HG03469 (cell line): ENCODE measurements around the gene DOK5.

Experiments used
- ATAC-seq: cut with Tn5 transposase; IDR thresholded peaks from one replicate; pipeline ENCODE4 v1.9.1; 2021; ENCODE audit warnings: mild to moderate bottlenecking, moderate library complexity, moderate number of reproducible peaks; ENCODE audit not compliant: unreplicated experiment

Gene DOK5

DNA sequence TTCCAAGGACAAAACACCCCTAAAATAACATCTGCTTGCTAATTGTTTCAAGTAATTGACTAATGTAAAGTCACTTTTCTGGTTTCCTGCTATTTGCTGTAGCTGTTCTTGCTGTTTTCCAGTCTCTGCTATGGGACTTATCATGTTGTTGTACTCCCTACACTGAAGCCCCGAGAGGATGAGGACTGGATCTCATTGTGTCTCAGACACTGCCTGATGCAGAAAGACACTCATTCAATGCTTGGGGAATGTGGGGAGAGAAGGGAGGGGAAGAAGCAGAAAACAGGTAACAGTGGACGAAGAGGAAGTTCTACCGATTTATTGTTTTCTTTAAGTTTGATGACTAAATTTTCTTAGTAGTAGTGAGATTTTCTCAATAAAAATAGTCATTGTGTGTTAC is 79.8 kb downstream of the DOK5 start:
- ATAC-seq, result no peak

- no peak for ATAC-seq
Measured at GRCh38 chr20:54556406-54556805, 81.0 kb downstream of the DOK5 start.

DNA sequence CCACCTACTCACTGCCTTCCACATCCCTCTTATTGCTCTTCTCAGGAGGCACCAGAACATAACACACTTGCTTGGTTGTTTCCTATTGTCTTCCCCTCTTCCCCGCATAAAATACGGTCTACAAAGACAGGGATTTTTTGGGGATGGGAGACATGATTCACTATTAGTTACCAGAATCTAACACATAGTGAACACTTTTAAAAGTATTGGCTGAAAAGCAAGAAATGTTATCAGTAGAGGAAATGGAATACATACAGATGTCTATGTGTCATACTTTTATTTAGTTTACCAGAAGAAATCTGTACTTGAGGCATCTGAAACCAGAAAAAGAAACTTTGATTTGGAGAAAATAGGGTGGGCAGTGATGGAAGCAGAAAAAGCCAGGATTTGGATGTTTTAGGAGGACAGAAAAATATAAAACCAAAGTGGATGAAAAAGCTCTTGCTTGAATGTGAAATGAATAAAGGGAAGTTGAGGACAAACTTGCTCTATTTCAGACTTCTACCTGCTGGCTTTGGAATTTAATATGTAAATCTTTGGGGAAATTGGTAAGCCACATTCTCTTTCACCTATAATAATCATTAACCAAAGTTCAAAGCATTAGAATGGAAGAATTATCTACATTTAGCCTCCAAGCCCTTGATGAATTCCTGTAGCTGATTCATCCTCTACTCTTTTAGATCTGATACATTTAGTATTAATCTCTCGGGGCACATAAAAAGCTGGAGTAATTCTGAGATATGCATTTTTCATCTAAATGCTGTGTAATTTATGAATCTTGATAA is 82.6 kb downstream of the DOK5 start:
- no peak for ATAC-seq

- no peak for ATAC-seq
Measured at GRCh38 chr20:54559890-54560289, 84.5 kb downstream of the DOK5 start.

GRCh38 chr20:54560357-54560756 is 85.0 kb downstream of the DOK5 start:
- ATAC-seq, result no peak

GRCh38 chr20:54565255-54565654 is 89.9 kb downstream of the DOK5 start:
- ATAC-seq, result no peak

DNA sequence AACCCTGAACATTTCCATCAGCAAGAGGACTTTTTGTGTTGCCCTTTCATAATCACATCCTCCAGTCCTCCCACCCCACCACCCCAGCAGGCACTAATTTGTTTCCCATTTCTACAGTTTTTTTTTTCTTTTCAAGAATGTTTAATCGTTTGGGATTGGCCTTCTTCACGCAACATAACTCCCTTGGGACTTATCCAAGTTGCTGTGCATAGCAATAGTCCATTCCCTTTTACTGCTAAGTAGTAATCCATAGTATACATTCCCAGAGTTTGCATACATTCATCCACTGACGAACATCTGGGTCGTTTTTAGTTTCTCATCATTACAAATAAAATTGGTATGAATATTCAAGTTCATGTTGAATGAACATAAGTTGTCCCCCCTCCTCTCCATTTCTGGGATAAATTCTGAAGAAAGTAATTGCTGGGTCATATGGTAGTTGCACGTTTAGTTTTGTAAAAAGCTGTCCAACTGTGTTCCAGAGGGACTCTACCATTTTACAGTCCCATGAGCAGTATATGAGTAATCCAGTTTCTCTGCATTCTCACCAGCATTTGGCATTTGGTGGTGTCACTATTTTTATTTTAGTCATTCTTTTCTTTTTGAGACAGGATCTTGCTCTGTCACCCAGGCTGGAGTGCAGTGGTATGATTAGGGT is 90.8 kb downstream of the DOK5 start:
- ATAC-seq, result no peak

- no peak for ATAC-seq
Measured at GRCh38 chr20:54570561-54570960, 95.2 kb downstream of the DOK5 start.

GRCh38 chr20:54572665-54573435 is 97.5 kb downstream of the DOK5 start:
- ATAC-seq, result no peak

GRCh38 chr20:54573838-54574237 is 98.4 kb downstream of the DOK5 start:
- no peak for ATAC-seq

DNA sequence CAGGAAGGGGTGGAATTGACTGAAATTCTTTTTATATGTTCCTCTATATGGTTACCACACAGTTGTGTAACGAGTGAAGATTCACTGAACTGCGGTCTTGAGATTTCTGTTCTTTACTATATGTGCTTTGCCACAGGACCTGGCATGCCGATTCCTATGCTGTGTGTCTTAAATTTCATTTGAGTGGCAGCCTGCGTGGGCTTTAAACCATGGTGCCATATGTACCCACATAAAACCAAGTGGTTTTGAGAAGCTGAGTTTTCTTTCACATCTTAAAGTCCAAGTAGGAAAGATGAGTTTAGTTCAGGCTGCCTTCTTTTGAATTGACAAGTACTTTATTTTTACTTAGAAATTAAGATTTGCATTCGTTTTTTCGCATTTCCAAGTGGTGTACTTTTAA is 101.1 kb downstream of the DOK5 start:
- no peak for ATAC-seq

DNA sequence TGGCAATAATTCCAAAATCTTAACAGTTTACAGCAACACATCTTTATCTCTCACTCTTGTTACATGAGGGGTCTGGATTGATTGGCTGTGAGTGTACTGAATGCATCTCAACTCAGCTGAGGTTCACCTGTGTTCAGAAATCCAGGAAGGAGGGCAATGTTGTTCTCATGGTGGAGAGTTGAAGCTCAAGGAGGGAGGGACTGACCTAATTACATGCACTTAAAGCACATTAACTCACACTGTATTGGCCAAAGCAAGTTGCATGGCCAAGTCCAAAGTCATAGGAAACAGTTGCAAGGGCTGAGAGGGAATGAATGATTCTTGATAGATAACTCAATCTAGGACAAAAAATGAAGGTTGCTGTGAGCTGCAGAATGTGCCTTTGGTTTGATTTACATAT is 102.2 kb downstream of the DOK5 start:
- no peak for ATAC-seq

DNA sequence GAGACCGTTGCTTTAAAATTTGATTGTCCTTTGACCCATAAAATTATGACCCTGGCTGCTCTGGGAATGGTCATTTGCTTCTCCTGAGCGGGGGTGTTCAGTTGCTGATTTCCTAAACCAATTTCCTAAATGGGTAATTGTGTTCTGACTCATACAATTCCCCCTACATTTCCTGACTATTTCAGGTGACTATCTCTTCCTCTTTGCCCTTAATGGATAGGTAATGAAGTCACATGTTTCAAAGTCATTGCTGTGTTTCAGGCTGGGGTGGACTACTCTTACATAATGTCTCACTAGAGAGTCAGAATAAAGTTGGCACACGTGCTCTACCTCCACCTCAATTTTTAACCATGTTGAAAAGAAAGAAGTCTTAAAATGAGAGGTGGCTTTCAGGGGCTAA is 109.8 kb downstream of the DOK5 start:
- ATAC-seq, result no peak

GRCh38 chr20:54587408-54587807 is 112.0 kb downstream of the DOK5 start:
- no peak for ATAC-seq

- ATAC-seq, result no peak
Measured at GRCh38 chr20:54589402-54590030, 114.1 kb downstream of the DOK5 start.

GRCh38 chr20:54590856-54591255 is 115.5 kb downstream of the DOK5 start:
- no peak for ATAC-seq

GRCh38 chr20:54596651-54597050 is 121.3 kb downstream of the DOK5 start:
- ATAC-seq, result no peak

DNA sequence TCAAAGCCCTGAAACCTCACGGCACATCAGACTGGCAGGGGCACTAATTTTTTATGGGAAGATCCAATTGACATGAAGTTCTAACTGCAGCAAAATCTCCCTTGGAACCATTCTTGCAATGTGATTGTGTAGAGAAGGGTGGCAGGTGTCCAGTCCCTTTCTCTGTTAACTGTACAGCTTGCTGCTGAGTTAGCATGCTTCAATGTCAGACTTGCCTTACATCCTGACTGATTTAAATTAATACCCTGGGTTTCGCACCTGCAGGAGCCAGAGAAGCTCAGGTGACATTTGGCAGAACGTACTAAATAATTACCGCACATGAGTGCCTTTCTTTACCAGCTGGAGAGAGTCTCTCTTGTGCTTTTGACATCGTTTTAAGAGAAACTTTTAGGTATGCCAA is 123.0 kb downstream of the DOK5 start:
- ATAC-seq, result no peak

GRCh38 chr20:54600634-54601033 is 125.2 kb downstream of the DOK5 start:
- no peak for ATAC-seq

GRCh38 chr20:54601831-54602515 is 126.6 kb downstream of the DOK5 start:
- no peak for ATAC-seq

GRCh38 chr20:54605319-54605718 is 129.9 kb downstream of the DOK5 start:
- ATAC-seq, result no peak
